NB4 (cell line): ENCODE results near the gene TMC6.

Experiments
- DNase-seq: peaks from one replicate; pipeline ENCODE4 v3.0.0; 2010; ENCODE audit warnings: low read depth
- H3K4me3 ChIP-seq: one replicate; pipeline ENCODE4 v1.5.1; 2011; ENCODE audit warnings: mild to moderate bottlenecking, low read depth, low read length, moderate library complexity
- MAX ChIP-seq: IDR thresholded peaks from 2 replicates; pipeline ENCODE4 v1.6.1; 2011; ENCODE audit warnings: low read depth, low read length
- MYC ChIP-seq: IDR thresholded peaks from 2 replicates; pipeline ENCODE4 v1.6.1; 2011; ENCODE audit warnings: low read depth, low read length
- POLR2A ChIP-seq: IDR thresholded peaks from 2 replicates; pipeline ENCODE4 v1.6.1; 2011; ENCODE audit warnings: mild to moderate bottlenecking; ENCODE audit not compliant: insufficient read length; ENCODE audit errors: extremely low read depth
- TF ChIP-seq, protein P1 (sequence below): IDR thresholded peaks from one replicate; pipeline ENCODE4 v1.5.1; 2012; ENCODE audit warnings: low read depth, low read length

The TMC6 gene

DNA sequence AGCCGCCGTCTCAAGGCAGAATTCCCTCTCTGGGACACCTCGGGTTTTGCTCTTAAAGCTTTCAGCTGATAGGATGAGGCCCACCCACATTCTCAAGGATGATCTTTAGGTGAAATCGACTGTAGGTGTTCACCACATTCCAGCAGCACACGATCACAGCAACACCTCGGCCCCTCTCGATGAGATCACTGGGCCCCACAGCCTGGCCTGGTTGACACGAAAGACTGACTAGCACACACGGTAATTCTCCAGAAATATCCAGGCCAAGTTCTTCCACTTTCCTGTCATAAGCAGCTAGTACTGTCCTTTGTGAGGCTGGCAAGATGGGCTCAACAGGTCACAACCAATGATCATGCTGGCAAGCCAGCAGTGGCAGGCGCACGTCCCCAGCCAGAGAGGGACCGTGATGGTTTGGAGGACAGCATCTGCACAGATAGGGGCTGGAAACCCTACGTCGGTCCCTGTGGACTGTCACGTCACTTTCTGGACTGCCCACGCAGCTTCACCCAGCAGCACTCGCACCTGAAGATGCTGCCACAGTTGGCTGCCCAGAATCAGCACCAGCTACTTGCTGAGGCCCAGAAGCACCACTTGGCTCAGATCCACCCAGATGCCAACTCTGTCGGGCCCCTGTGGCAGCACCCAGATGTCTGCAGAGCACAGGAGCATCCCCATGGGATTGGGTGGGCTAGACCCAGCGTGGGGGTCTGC, 17.4 kb downstream of the TMC6 start:
- no peak for TF ChIP-seq MAX
- TF ChIP-seq POLR2A: no peak
- TF ChIP-seq, protein P1, sequence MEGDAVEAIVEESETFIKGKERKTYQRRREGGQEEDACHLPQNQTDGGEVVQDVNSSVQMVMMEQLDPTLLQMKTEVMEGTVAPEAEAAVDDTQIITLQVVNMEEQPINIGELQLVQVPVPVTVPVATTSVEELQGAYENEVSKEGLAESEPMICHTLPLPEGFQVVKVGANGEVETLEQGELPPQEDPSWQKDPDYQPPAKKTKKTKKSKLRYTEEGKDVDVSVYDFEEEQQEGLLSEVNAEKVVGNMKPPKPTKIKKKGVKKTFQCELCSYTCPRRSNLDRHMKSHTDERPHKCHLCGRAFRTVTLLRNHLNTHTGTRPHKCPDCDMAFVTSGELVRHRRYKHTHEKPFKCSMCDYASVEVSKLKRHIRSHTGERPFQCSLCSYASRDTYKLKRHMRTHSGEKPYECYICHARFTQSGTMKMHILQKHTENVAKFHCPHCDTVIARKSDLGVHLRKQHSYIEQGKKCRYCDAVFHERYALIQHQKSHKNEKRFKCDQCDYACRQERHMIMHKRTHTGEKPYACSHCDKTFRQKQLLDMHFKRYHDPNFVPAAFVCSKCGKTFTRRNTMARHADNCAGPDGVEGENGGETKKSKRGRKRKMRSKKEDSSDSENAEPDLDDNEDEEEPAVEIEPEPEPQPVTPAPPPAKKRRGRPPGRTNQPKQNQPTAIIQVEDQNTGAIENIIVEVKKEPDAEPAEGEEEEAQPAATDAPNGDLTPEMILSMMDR: no peak
- no peak for TF ChIP-seq MYC
- DNase-seq: no peak
- no peak overlapping the region for H3K4me3 ChIP-seq

DNA sequence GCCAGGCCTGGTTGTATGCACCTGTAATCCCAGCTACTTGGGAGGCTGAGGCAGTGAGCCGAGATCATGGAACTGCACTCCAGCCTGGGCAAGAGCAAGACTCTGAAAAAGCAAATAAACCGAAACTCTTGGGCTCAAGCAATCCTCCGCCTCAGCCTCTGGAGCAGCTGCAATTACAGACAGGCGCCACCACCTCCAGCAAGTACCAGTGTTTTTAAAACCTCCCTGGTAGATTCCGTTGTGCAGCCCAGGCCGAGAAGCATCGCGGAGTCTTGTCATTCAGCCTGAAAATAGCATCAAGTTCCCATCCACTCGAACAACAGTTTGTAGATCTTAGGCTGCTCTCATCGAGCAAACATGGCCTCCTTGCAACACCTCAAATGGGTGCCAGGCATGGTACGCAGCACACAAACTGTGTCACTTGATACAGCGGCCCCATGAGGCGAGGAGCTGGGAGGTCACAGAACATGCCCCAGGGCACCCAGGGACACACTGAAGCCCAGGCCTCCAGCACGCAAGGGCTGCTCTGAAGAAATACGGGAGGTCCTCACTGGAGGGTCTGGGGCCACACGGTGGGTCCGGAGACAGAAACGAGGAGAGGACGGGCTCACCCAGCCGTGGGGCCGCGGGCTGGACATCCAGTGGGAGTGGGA, 18.1 kb downstream of the TMC6 start:
- H3K4me3 ChIP-seq: no peak overlapping the region
- TF ChIP-seq, protein P1: no peak
- TF ChIP-seq MAX (no peak), POLR2A (no peak), MYC (no peak)
- no peak for DNase-seq

DNA sequence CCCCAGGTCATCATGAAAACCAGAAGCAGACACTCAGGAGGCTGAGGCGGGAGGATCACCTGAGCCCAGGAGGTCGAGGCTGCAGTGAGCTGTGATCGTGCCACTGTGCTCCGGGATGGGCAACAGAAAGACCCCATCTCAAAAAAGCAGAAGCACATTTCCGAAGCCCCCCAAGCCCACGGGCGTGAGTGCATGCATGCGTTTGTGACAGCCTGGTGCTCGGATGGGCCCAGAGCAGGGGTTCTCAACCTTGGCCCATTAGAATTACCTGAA, 19.1 kb downstream of the TMC6 start:
- no peak for TF ChIP-seq MYC
- TF ChIP-seq POLR2A: no peak
- DNase-seq: no peak
- H3K4me3 ChIP-seq: no peak overlapping the region

GRCh38 chr17:78108726-78109488, 19.6 kb downstream of the TMC6 start:
- DNase-seq: no peak
- no peak for TF ChIP-seq POLR2A
- no peak for TF ChIP-seq MAX
- no peak for TF ChIP-seq MYC
- TF ChIP-seq, protein P1: no peak
- no peak overlapping the region for H3K4me3 ChIP-seq

DNA sequence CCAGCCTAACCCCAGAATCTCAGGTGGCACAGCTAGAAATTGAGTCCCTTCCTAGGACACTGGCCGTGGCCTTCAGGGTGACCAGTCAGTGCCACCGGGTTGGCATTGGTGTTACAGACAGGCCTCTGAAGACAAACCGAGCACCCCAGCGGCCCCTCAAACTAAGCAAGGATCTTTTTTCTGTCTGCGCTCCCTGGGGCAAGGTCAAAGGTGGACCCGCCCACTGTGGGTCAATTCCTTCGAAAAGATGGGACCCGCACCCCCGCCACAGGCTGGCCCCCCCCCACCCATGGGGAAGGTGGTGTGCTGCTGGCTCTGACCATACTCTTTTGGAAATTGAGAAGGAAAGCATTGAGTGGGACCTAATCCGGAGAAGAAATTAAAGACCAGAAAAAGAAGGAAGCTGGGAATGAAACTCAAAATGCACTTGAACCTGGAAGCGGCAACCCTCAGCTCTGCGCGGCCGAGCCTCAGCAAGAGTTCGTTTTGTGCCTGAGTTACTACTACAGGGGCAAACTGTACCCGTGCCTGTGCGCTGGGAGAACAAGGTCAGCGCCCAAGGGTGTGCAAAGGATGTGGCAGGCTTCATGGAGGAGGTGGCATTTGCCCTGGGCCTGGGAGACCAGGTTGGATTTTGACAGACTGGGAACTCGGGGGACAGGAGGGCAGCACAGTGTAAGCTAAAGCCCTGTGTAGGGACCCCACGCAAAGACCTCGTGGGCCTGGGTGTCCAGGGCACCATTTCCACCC, 20.4 kb downstream of the TMC6 start:
- DNase-seq: no peak
- TF ChIP-seq MYC (no peak), POLR2A (no peak), MAX (no peak)
- TF ChIP-seq, protein P1: no peak
- H3K4me3 ChIP-seq: no peak overlapping the region
